ENCODE data around the gene NKAIN2.

DNA sequence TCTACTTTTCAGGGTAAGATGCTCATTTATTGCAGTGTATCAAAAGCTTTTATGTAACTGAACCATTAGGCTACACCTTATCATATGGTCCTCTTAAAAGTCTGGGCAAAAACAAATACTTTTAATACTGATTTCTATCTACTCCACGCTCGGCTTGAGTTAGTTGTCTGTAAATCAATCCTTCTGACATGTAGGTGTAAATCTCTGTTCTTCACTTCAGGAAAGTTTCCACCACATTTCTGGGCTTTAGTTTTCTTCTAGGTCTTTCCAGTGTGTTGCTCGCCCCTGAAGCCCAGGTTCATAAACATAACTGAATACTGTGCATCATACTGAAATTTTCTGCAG lies 1069.4 kb downstream of the NKAIN2 start:
- TF ChIP-seq, protein P1, sequence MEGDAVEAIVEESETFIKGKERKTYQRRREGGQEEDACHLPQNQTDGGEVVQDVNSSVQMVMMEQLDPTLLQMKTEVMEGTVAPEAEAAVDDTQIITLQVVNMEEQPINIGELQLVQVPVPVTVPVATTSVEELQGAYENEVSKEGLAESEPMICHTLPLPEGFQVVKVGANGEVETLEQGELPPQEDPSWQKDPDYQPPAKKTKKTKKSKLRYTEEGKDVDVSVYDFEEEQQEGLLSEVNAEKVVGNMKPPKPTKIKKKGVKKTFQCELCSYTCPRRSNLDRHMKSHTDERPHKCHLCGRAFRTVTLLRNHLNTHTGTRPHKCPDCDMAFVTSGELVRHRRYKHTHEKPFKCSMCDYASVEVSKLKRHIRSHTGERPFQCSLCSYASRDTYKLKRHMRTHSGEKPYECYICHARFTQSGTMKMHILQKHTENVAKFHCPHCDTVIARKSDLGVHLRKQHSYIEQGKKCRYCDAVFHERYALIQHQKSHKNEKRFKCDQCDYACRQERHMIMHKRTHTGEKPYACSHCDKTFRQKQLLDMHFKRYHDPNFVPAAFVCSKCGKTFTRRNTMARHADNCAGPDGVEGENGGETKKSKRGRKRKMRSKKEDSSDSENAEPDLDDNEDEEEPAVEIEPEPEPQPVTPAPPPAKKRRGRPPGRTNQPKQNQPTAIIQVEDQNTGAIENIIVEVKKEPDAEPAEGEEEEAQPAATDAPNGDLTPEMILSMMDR (tag by site-specific recombination; IDR thresholded peaks at IDR 0.05) = no peak
- TF ChIP-seq BCL11A (tag by site-specific recombination; IDR thresholded peaks at IDR 0.05; ENCODE audit: low read depth) (no peak), REPIN1 (tag by site-specific recombination; IDR thresholded peaks at IDR 0.05; ENCODE audit: low read depth) (no peak), ZNF335 (tag by site-specific recombination; conservative IDR thresholded peaks at IDR 0.05) (no peak), YY1 (tag by site-specific recombination; IDR thresholded peaks at IDR 0.05) (no peak), ZBTB1 (tag by site-specific recombination; IDR thresholded peaks at IDR 0.05) (no peak)
- TF ChIP-seq, protein P2, sequence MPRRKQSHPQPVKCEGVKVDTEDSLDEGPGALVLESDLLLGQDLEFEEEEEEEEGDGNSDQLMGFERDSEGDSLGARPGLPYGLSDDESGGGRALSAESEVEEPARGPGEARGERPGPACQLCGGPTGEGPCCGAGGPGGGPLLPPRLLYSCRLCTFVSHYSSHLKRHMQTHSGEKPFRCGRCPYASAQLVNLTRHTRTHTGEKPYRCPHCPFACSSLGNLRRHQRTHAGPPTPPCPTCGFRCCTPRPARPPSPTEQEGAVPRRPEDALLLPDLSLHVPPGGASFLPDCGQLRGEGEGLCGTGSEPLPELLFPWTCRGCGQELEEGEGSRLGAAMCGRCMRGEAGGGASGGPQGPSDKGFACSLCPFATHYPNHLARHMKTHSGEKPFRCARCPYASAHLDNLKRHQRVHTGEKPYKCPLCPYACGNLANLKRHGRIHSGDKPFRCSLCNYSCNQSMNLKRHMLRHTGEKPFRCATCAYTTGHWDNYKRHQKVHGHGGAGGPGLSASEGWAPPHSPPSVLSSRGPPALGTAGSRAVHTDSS (tag by site-specific recombination; IDR thresholded peaks at IDR 0.05) = no peak
- TF ChIP-seq, protein P3, sequence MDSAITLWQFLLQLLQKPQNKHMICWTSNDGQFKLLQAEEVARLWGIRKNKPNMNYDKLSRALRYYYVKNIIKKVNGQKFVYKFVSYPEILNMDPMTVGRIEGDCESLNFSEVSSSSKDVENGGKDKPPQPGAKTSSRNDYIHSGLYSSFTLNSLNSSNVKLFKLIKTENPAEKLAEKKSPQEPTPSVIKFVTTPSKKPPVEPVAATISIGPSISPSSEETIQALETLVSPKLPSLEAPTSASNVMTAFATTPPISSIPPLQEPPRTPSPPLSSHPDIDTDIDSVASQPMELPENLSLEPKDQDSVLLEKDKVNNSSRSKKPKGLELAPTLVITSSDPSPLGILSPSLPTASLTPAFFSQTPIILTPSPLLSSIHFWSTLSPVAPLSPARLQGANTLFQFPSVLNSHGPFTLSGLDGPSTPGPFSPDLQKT (IDR thresholded peaks at IDR 0.05; ENCODE audit: borderline replicate concordance, low read depth, low read length) = no peak
